MM.1S (cell line): Measurements from ENCODE around the gene CXADR.

Source experiments
- CTCF ChIP-seq: fragments of 300-600 bp; sonication (generic); IDR thresholded peaks from 2 replicates; pipeline ENCODE4 v1.5.1; 2016; ENCODE audit warnings: antibody characterized with exemption, low read length, mixed read lengths
- EZH2phosphoT487 ChIP-seq: fragments of 300-600 bp; sonication (generic); IDR thresholded peaks from 2 replicates; pipeline ENCODE4 v1.6.1; 2018; ENCODE audit warnings: antibody characterized with exemption, low read length

- TF ChIP-seq CTCF (no peak), EZH2phosphoT487 (no peak)
Measured at GRCh38 chr21:17482928-17483327, 29.9 kb upstream of the CXADR start.
